ENCODE data around the gene NEUROG1.

The NEUROG1 gene

GRCh38 chr5:135535820-135536801, at the start of gene NEUROG1:
Gene NEUROG1, minus strand, starts transcription at chr5:135535964. Its CDS starts 274 bp downstream, at chr5:135535690.
- H3K36me3 Mint-ChIP-seq = no peaks in the 10 kb centered on the region
- H3K4me3 Mint-ChIP-seq = no peak within 1 kb of the TSS
- no peak within 1 kb of the TSS for H3K27ac Mint-ChIP-seq
- H3K4me1 Mint-ChIP-seq = peaks cover 7% of the 10 kb centered on the region
- no peaks in the 10 kb centered on the region for H3K9me3 Mint-ChIP-seq
- H3K27me3 Mint-ChIP-seq = peaks cover 52% of the 10 kb centered on the region

DNA sequence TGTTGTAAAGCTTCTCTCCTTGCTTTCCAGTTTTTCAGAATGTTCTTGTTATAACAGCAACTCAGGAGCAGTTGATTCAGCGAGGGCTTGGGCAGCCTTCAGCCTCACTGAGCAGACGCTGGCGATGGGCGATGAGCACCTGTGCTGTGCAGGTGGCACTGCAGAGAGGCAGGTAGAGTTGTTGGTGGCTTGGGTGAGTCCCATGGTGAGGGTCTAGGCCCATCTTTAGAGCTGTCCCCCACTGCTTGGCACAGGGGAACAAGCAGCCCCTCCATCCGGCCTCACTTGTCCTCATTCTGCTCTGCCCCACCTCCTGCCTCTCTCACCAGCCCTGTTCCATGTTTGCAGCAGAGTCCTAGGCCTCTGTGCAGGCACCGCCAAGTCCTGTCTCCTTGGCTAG, 49.2 kb upstream of the NEUROG1 start:
- no peaks in the 10 kb centered on the region for H3K36me3 Mint-ChIP-seq
- H3K9me3 Mint-ChIP-seq = no peaks in the 10 kb centered on the region
- H3K4me1 Mint-ChIP-seq = no peaks in the 10 kb centered on the region
- H3K4me3 Mint-ChIP-seq = no peak overlapping the region
- H3K27ac Mint-ChIP-seq = no peak overlapping the region
- H3K27me3 Mint-ChIP-seq = peaks cover 13% of the 10 kb centered on the region

- Mint-ChIP-seq H3K27me3 (peaks cover 18% of the 10 kb centered on the region), H3K4me1 (no peaks in the 10 kb centered on the region), H3K27ac (no peak overlapping the region), H3K36me3 (no peaks in the 10 kb centered on the region), H3K9me3 (no peaks in the 10 kb centered on the region), H3K4me3 (no peak overlapping the region)
These were observed 48.5 kb upstream of the NEUROG1 start for GRCh38 chr5:135584276-135584675.

DNA sequence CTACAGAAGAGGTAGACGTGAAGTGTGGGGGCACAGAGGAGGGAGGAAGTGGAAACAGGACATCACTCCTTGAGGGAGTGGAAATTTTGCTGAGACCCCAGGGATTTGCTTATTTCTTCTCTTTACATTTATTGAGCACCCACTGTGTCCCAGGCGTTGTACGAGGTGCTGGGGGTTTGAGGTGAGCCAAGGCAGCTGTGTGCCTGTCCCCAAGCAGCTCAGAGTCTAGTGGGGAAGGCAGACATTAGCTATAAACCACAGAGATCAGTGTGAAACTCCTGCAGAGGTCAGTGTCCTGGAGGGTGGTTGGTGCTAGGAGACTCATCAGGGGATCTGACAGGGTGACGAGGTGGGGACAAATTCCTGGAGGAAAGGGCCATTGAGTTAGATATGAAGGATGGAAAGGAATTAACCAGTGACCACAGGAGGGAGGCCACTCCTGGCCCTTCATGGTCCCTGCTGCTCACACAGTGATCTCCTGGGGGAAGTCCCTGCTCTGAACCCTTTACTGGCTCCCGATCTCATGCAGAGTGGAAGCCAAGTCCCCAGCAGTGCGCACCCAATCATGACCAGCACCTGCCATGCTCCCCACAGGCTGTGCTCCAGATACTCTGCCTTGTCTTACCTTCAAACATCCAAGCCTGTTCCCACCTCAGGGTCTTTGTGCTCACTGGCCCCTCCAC, 46.5 kb upstream of the NEUROG1 start:
- H3K4me3 Mint-ChIP-seq = no peak overlapping the region
- H3K36me3 Mint-ChIP-seq = no peaks in the 10 kb centered on the region
- H3K4me1 Mint-ChIP-seq = no peaks in the 10 kb centered on the region
- H3K27me3 Mint-ChIP-seq = peaks cover 25% of the 10 kb centered on the region
- no peak overlapping the region for H3K27ac Mint-ChIP-seq
- H3K9me3 Mint-ChIP-seq = no peaks in the 10 kb centered on the region

DNA sequence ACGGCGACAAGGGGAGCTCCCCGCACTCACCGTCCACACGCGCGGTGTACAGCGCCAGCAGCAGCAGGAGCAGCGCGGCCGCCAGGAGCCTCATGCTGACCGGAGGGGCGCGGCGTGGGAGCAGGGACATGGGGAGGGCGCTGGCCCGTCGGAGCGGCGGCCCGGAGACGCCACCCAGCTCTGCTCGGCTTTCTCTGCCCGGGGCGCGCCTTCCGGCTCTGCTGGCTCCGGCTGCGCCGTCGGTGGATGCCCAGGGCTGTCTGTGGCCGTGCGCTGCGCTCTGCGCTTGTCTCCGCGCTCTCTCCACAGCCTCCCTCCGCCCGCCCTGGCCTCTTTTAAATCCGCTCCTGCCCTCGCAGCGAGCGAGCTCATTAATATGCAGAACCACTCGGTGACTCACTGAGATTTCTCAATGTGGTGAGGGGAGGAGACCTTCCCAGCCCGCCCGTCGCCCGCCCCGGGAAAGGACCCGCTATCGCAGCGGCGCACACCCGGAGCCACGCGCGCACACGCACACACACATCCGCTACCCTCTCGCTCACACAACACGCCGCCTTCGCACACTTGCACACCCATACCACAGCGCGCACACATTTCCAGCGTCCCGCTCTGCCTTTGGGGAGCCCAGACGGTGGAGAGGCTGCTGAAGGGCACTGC, 43.0 kb upstream of the NEUROG1 start, which contains the start of gene CXCL14:
Gene CXCL14 (minus strand): TSS at position 307 of the 657 bp plus-strand sequence. CDS start 213 bp downstream, at position 94.
- Mint-ChIP-seq H3K4me1 (no peaks in the 10 kb centered on the region), H3K27me3 (peaks cover 26% of the 10 kb centered on the region), H3K27ac (no peak within 1 kb of the TSS), H3K9me3 (no peaks in the 10 kb centered on the region), H3K4me3 (no peak within 1 kb of the TSS), H3K36me3 (no peaks in the 10 kb centered on the region)

- no peaks in the 10 kb centered on the region for H3K36me3 Mint-ChIP-seq
- H3K27ac Mint-ChIP-seq = no peak overlapping the region
- peaks cover 25% of the 10 kb centered on the region for H3K27me3 Mint-ChIP-seq
- H3K9me3 Mint-ChIP-seq = no peaks in the 10 kb centered on the region
- no peak overlapping the region for H3K4me3 Mint-ChIP-seq
- H3K4me1 Mint-ChIP-seq = no peaks in the 10 kb centered on the region
These were observed 42.5 kb upstream of the NEUROG1 start for GRCh38 chr5:135578305-135578684.

DNA sequence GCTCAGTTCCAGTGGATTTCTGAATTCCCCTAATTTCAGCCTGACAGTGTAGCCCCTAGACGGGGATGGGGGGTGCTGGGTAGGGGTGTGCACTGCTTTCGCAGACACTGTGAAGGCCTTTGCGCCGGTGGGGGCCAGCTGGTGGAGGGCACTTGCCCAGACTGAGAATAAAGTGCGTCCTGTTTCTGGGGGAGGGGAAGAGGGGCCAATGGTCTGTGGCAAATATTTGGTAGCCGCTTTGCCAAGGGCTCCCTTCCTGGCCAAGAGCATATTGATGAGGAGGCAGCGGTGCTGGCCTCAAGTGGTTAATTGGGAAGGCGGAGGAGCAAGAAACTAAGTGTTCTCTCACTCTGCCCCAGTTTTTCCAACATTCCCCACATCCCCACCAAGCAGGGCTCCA, 41.7 kb upstream of the NEUROG1 start:
- H3K9me3 Mint-ChIP-seq = no peaks in the 10 kb centered on the region
- H3K27ac Mint-ChIP-seq = no peak overlapping the region
- no peaks in the 10 kb centered on the region for H3K4me1 Mint-ChIP-seq
- peaks cover 21% of the 10 kb centered on the region for H3K27me3 Mint-ChIP-seq
- H3K36me3 Mint-ChIP-seq = no peaks in the 10 kb centered on the region
- no peak overlapping the region for H3K4me3 Mint-ChIP-seq

DNA sequence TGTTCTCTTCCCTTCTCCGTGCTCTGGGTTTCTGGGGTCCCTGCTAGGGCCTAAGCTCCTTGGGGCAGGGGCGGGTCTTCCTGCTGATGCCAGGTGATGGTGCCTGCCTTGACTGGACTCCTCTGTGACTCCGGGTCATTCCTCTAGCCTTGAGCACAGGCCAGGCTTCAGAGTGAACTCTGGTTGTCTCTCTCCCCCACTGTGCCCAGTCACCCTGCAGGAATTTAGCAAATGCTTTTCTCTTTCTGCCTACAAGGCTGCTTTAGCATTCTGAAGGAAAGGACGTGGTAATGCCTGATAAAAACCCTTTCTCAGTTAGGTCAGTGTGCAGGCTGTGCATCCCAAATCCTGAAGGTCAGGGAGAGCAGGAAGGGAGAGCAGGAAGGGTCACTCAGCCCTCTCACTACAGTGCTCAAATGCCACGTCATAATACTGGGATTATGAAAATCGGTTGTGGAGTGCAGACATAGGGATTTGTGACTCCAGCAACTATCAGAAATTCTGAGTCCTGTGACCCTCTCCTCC, 40.4 kb upstream of the NEUROG1 start:
- Mint-ChIP-seq H3K27me3 (peaks cover 14% of the 10 kb centered on the region), H3K27ac (no peak overlapping the region), H3K36me3 (no peaks in the 10 kb centered on the region), H3K4me3 (no peak overlapping the region), H3K9me3 (no peaks in the 10 kb centered on the region), H3K4me1 (no peaks in the 10 kb centered on the region)

DNA sequence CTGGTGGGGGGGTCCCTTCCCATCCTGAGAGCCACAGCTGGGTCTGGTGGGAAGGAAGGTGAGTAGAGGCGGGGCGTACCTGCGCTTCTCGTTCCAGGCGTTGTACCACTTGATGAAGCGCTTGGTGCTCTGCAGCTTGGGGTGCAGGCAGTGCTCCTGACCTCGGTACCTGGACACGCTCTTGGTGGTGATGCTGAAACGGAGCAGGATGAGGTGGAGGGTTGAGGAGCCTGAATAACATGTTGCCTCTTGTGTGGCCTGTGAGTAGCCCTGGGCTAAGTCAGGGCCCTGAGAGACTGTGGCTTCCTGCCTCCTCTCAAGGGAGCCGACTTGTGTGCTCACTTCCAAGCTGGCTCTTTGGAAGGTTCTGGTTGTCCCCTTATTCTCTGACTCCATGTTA, 38.7 kb upstream of the NEUROG1 start:
- Mint-ChIP-seq H3K27me3 (peaks cover 10% of the 10 kb centered on the region), H3K4me1 (no peaks in the 10 kb centered on the region), H3K4me3 (no peak overlapping the region), H3K36me3 (no peaks in the 10 kb centered on the region), H3K27ac (no peak overlapping the region), H3K9me3 (no peaks in the 10 kb centered on the region)

DNA sequence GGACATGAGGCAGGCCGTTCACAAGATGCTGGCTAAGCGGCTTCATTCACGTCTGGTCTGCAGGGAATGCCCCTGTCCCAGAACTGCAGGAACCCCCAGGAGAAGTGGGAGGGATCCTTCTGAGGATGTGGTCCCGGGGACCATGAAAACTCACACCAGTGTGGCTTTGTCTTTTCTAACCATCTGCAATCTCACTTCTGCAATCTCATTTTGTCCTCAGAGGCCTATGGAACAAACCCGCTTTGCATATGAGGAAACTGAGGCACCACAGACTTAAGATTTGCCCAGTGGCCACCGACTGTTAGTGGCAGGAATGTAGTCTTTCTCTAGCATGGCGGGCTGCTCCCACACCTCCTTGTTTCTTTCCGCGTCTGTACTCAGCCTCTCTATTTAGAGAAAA, 36.1 kb upstream of the NEUROG1 start:
- Mint-ChIP-seq H3K27me3 (no peaks in the 10 kb centered on the region), H3K36me3 (no peaks in the 10 kb centered on the region), H3K4me3 (no peak overlapping the region), H3K4me1 (no peaks in the 10 kb centered on the region), H3K9me3 (no peaks in the 10 kb centered on the region), H3K27ac (no peak overlapping the region)

DNA sequence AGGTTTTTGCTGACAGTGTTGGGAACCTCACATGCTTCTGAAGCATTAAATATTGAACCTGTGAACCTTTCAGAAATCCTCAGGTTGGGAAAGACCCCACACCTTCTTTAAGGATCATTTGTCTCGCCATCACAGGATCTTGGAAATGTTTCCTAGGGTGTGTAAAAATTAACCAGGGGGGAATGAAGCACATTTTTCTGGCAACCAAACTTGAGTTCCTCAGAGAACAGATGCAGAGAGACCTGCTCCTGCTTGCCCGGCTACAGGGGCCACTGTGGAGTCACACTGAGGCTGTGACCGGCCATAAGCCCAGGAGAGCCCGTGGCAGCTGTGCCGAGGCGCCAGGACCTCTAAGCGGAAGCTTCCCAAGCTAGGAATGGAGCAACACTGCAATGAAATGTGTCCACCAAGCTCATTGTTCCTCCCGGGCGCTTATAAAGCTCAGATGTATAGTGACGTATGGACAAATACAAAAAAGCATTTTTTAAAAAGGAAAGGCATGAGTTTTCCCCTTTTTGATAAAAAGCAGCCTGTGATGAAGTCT, 35.4 kb upstream of the NEUROG1 start:
- Mint-ChIP-seq H3K9me3 (no peaks in the 10 kb centered on the region), H3K4me1 (peaks cover 2% of the 10 kb centered on the region), H3K27me3 (no peaks in the 10 kb centered on the region), H3K36me3 (no peaks in the 10 kb centered on the region), H3K4me3 (no peak overlapping the region), H3K27ac (no peak overlapping the region)

GRCh38 chr5:135570453-135570764, 34.6 kb upstream of the NEUROG1 start:
- H3K9me3 Mint-ChIP-seq = no peaks in the 10 kb centered on the region
- H3K4me1 Mint-ChIP-seq = peaks cover 4% of the 10 kb centered on the region
- no peaks in the 10 kb centered on the region for H3K36me3 Mint-ChIP-seq
- no peaks in the 10 kb centered on the region for H3K27me3 Mint-ChIP-seq
- no peak overlapping the region for H3K27ac Mint-ChIP-seq
- no peak overlapping the region for H3K4me3 Mint-ChIP-seq

DNA sequence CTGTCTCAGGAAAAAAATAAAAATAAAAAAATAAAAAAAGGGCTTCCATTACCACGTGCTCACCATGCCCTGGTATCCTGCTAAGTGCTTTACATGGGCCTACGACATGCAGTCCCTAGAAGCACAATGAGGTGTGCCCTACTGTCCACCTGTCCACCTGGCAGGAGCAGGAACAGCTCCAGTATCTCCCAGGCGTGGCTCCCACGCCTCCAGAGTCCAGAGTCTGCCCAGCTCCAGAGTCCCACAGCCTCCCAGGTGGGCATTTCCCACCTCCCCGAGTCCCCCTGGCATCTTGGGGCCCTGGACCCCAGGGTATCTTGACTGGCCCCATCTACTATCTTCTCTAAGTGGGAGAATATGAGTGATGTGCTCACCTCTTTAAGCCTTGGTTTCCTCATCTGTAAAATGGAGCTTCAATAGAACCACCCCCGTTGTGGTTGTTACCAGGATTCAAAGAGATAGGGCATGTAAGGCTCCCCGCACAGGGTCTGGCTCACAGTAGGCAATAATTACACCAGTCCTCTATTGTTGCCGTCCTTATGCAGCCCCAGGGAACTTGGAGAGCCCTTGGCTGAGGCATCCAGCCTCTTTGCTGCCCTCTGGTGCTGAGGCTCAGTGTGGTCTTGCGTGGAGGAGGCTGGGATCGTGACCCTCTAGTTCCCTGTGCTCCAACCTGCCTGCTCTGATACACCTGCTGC, 34.1 kb upstream of the NEUROG1 start:
- H3K36me3 Mint-ChIP-seq = no peaks in the 10 kb centered on the region
- no peaks in the 10 kb centered on the region for H3K27me3 Mint-ChIP-seq
- H3K4me1 Mint-ChIP-seq = peaks cover 4% of the 10 kb centered on the region
- no peak overlapping the region for H3K27ac Mint-ChIP-seq
- no peaks in the 10 kb centered on the region for H3K9me3 Mint-ChIP-seq
- no peak overlapping the region for H3K4me3 Mint-ChIP-seq

- no peaks in the 10 kb centered on the region for H3K27me3 Mint-ChIP-seq
- no peaks in the 10 kb centered on the region for H3K36me3 Mint-ChIP-seq
- H3K4me3 Mint-ChIP-seq = no peak overlapping the region
- H3K4me1 Mint-ChIP-seq = peaks cover 4% of the 10 kb centered on the region
- no peak overlapping the region for H3K27ac Mint-ChIP-seq
- H3K9me3 Mint-ChIP-seq = no peaks in the 10 kb centered on the region
These were observed 33.2 kb upstream of the NEUROG1 start for GRCh38 chr5:135568923-135569360.

- Mint-ChIP-seq H3K36me3 (no peaks in the 10 kb centered on the region), H3K4me3 (no peak overlapping the region), H3K9me3 (no peaks in the 10 kb centered on the region), H3K27ac (no peak overlapping the region), H3K4me1 (peaks cover 4% of the 10 kb centered on the region), H3K27me3 (no peaks in the 10 kb centered on the region)
These were observed 32.5 kb upstream of the NEUROG1 start for GRCh38 chr5:135568246-135568645.
